Measurements from ENCODE around the gene CMTM7. TPM values are rescaled to one million over a fixed set of nuclear protein-coding genes. Genes with fewer than 3 reads are reported as not detected.
A peak's percentile ranks its signal among the peaks of the same experiment; 100 is the strongest.

CMTM7 gene
- total RNA-seq, 1 donor from 2014 or later: 24.6 TPM

DNA sequence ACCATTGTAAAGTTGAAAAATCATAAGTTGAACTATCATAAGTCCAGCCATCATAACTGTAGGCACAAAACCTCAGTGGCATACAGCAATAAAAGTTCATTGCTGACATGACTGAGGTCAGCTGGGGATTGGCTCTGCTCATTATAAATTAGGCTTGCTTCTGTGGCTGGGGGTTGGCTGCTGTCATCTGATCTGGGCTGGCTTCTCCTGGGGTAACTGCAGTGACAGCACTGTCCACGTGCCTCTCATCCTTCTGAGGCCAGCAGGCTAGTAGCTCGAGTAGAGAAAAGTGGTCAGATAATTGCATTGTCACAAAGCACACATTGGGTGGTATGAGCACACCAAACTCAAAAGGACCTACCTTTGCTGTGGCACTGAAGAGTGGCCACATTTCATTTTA, 31.3 kb downstream of the CMTM7 start:
- peaks cover 18% of the 10 kb centered on the region for H3K9me3 Mint-ChIP-seq (ENCODE audit: low read depth)
- H3K4me1 Mint-ChIP-seq (ENCODE audit: low read depth): peaks cover 30% of the 10 kb centered on the region
- TF ChIP-seq, protein P1, sequence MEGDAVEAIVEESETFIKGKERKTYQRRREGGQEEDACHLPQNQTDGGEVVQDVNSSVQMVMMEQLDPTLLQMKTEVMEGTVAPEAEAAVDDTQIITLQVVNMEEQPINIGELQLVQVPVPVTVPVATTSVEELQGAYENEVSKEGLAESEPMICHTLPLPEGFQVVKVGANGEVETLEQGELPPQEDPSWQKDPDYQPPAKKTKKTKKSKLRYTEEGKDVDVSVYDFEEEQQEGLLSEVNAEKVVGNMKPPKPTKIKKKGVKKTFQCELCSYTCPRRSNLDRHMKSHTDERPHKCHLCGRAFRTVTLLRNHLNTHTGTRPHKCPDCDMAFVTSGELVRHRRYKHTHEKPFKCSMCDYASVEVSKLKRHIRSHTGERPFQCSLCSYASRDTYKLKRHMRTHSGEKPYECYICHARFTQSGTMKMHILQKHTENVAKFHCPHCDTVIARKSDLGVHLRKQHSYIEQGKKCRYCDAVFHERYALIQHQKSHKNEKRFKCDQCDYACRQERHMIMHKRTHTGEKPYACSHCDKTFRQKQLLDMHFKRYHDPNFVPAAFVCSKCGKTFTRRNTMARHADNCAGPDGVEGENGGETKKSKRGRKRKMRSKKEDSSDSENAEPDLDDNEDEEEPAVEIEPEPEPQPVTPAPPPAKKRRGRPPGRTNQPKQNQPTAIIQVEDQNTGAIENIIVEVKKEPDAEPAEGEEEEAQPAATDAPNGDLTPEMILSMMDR (IDR thresholded peaks at IDR 0.05; ENCODE audit: unreplicated experiment): no peak
- no peaks in the 10 kb centered on the region for H3K27me3 Mint-ChIP-seq
- peak overlapping the region; percentile 26 for H3K27ac Mint-ChIP-seq
- no peak overlapping the region for H3K4me3 Mint-ChIP-seq (ENCODE audit: low read depth)
- no peak for DNase-seq (ENCODE audit: low spot score, unreplicated experiment)
- H3K36me3 Mint-ChIP-seq (ENCODE audit: insufficient read depth): peaks cover 17% of the 10 kb centered on the region

GRCh38 chr3:32423534-32423933, 31.9 kb downstream of the CMTM7 start:
- H3K27me3 Mint-ChIP-seq: no peaks in the 10 kb centered on the region
- peaks cover 14% of the 10 kb centered on the region for H3K9me3 Mint-ChIP-seq (ENCODE audit: low read depth)
- no peak overlapping the region for H3K27ac Mint-ChIP-seq
- TF ChIP-seq, protein P1 (IDR thresholded peaks at IDR 0.05; ENCODE audit: unreplicated experiment): no peak
- no peak overlapping the region for H3K4me3 Mint-ChIP-seq (ENCODE audit: low read depth)
- peaks cover 13% of the 10 kb centered on the region for H3K36me3 Mint-ChIP-seq (ENCODE audit: insufficient read depth)
- H3K4me1 Mint-ChIP-seq (ENCODE audit: low read depth): peaks cover 30% of the 10 kb centered on the region
- no peak for DNase-seq (ENCODE audit: low spot score, unreplicated experiment)

DNA sequence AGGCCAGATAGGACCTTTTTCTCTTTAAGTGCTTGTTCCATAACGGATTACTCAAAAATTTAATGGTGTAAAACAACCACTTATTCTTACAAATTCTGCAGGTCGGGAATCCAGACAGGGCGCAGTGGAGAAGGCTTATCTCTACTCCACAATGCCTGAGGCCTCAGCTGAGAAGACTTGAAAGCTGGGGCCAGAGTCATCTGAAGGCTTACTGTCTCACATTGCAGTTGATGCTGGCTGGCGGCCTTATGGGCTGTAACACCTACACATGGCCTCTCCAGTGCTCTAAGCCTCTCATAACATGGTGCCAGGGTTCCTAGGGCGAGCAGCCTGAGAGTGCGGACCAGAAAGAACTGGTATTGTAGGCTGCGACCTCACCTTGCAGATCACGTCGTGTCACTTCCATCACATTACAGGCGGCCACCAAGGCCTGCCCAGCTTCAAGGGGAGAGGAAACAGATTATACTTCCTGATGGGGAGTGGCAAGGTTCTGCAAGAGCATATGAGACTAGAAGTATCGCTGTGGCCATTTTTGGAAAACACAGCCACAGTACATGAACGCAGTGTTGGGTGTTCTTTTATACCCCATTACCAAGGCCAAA, 32.4 kb downstream of the CMTM7 start:
- TF ChIP-seq, protein P1 (IDR thresholded peaks at IDR 0.05; ENCODE audit: unreplicated experiment): no peak
- H3K36me3 Mint-ChIP-seq (ENCODE audit: insufficient read depth): peaks cover 9% of the 10 kb centered on the region
- H3K4me3 Mint-ChIP-seq (ENCODE audit: low read depth): no peak overlapping the region
- no peaks in the 10 kb centered on the region for H3K27me3 Mint-ChIP-seq
- DNase-seq (ENCODE audit: low spot score, unreplicated experiment): no peak
- no peak overlapping the region for H3K27ac Mint-ChIP-seq
- peaks cover 30% of the 10 kb centered on the region for H3K4me1 Mint-ChIP-seq (ENCODE audit: low read depth)
- peaks cover 9% of the 10 kb centered on the region for H3K9me3 Mint-ChIP-seq (ENCODE audit: low read depth)

GRCh38 chr3:32424581-32425250, 33.1 kb downstream of the CMTM7 start:
- Mint-ChIP-seq H3K27ac (no peak overlapping the region), H3K27me3 (no peaks in the 10 kb centered on the region), H3K9me3 (ENCODE audit: low read depth) (peaks cover 2% of the 10 kb centered on the region), H3K4me3 (ENCODE audit: low read depth) (no peak overlapping the region), H3K4me1 (ENCODE audit: low read depth) (peaks cover 29% of the 10 kb centered on the region), H3K36me3 (ENCODE audit: insufficient read depth) (peaks cover 3% of the 10 kb centered on the region)
- DNase-seq (ENCODE audit: low spot score, unreplicated experiment): no peak
- TF ChIP-seq, protein P1 (IDR thresholded peaks at IDR 0.05; ENCODE audit: unreplicated experiment): no peak

- Mint-ChIP-seq H3K36me3 (ENCODE audit: insufficient read depth) (no peaks in the 10 kb centered on the region), H3K9me3 (ENCODE audit: low read depth) (no peaks in the 10 kb centered on the region), H3K27me3 (no peaks in the 10 kb centered on the region), H3K4me1 (ENCODE audit: low read depth) (peaks cover 1% of the 10 kb centered on the region), H3K4me3 (ENCODE audit: low read depth) (no peak overlapping the region), H3K27ac (no peak overlapping the region)
- DNase-seq (ENCODE audit: low spot score, unreplicated experiment): no peak
- TF ChIP-seq, protein P1 (IDR thresholded peaks at IDR 0.05; ENCODE audit: unreplicated experiment): no peak
Measured at GRCh38 chr3:32428092-32429068, 36.7 kb downstream of the CMTM7 start.
